ENCODE results near the gene ZNF580. TPM values are rescaled to one million over a fixed set of nuclear protein-coding genes. Genes with fewer than 3 reads are reported as not detected.

ZNF580 gene
- total RNA-seq, 1 donor from 2014 or later = 2.4 TPM

DNA sequence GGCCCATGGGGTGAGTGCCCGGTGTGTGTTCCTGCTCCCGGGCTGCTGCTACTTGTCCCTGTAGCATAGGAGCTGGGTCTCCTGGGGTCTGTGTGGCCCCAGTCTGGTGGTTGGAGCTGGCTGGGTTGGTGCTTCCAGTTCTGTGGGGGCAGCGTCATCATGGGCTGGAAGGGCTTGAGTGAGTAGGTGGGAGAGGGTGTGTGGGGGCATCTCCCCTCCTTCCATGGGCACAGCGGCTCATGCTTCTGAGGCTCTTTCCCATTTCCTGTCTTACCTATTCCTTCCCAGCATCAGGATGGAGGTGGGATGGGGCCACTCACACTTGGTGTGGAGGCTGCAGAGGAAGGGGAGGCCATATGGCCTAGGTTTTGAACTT lies 26.2 kb downstream of the ZNF580 start:
- Histone ChIP-seq H3K36me3 (ENCODE audit: control insufficient read depth, insufficient read depth, low read length) (peaks cover 53% of the 10 kb centered on the region), H3K27me3 (ENCODE audit: control insufficient read depth, insufficient read depth, low read length) (no peaks in the 10 kb centered on the region), H3K4me3 (ENCODE audit: low read depth, low read length) (no peak overlapping the region)
- DNase-seq (ENCODE audit: low read depth) (no peak), FAIRE-seq (no peak)
- no peak for TF ChIP-seq CTCF (IDR thresholded peaks at IDR 0.05; ENCODE audit: insufficient read depth, low read length, severe bottlenecking)

DNA sequence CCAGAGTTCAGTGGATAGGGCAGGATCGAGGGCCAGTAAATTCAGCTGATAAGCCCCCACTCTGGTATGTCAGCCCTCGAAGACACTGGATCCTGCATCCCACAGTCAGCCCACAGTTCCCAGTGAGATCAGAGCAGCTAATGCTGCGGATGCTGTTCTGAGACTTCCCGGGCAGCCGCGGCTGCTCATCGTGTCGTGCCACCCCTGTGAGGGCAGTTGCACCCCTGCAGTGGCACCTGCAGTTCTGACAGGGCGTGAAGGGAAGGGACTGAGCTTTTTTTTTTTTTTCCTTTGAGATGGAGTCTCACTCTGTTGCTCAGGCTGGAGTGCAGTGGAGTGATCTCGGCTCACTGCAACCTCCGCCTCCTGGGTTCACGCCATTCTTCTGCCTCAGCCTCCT lies 26.7 kb downstream of the ZNF580 start:
- TF ChIP-seq CTCF (IDR thresholded peaks at IDR 0.05; ENCODE audit: insufficient read depth, low read length, severe bottlenecking) = no peak
- Histone ChIP-seq H3K36me3 (ENCODE audit: control insufficient read depth, insufficient read depth, low read length) (peaks cover 51% of the 10 kb centered on the region), H3K27me3 (ENCODE audit: control insufficient read depth, insufficient read depth, low read length) (no peaks in the 10 kb centered on the region), H3K4me3 (ENCODE audit: low read depth, low read length) (no peak overlapping the region)
- DNase-seq (ENCODE audit: low read depth) (no peak), FAIRE-seq (no peak)

GRCh38 chr19:55667958-55668357 lies 27.2 kb downstream of the ZNF580 start:
- FAIRE-seq (peak; percentile 43), DNase-seq (ENCODE audit: low read depth) (peak; percentile 39)
- Histone ChIP-seq H3K4me3 (ENCODE audit: low read depth, low read length) (no peak overlapping the region), H3K27me3 (ENCODE audit: control insufficient read depth, insufficient read depth, low read length) (no peaks in the 10 kb centered on the region), H3K36me3 (ENCODE audit: control insufficient read depth, insufficient read depth, low read length) (peaks cover 48% of the 10 kb centered on the region)
- no peak for TF ChIP-seq CTCF (IDR thresholded peaks at IDR 0.05; ENCODE audit: insufficient read depth, low read length, severe bottlenecking)

DNA sequence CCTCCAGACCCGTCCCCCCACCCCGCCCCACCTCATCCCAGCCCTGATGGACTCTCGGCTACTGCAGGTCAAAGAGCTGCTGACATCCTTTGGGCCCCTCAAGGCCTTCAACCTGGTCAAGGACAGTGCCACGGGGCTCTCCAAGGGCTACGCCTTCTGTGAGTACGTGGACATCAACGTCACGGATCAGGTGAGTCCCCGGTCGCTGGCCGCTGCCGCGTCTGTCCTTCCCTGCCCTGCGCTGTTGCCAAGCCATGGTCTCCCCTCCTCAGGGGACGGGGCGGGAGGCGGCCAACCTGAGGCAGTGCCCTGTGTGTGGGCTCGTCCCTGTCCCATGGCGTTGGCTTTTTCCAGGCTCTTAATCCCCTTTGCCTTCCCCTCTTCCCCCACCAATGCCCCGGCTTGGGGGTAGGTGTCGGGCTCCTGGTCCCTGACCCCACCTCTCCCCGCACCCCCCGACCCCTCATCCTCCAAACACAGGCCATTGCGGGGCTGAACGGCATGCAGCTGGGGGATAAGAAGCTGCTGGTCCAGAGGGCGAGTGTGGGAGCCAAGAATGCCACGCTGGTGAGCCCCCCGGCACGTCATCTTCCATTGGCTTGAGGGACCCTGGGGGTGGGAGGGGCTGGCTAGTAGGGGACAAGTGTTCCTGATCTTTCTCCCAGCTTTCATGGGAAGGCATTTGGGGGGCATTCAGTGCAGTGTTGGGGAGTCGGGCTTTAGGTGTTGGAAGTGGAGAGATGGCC lies 28.0 kb downstream of the ZNF580 start:
- Histone ChIP-seq H3K4me3 (ENCODE audit: low read depth, low read length) (no peak overlapping the region), H3K36me3 (ENCODE audit: control insufficient read depth, insufficient read depth, low read length) (peaks cover 42% of the 10 kb centered on the region), H3K27me3 (ENCODE audit: control insufficient read depth, insufficient read depth, low read length) (no peaks in the 10 kb centered on the region)
- no peak for TF ChIP-seq CTCF (IDR thresholded peaks at IDR 0.05; ENCODE audit: insufficient read depth, low read length, severe bottlenecking)
- FAIRE-seq = no peak
- no peak for DNase-seq (ENCODE audit: low read depth)

DNA sequence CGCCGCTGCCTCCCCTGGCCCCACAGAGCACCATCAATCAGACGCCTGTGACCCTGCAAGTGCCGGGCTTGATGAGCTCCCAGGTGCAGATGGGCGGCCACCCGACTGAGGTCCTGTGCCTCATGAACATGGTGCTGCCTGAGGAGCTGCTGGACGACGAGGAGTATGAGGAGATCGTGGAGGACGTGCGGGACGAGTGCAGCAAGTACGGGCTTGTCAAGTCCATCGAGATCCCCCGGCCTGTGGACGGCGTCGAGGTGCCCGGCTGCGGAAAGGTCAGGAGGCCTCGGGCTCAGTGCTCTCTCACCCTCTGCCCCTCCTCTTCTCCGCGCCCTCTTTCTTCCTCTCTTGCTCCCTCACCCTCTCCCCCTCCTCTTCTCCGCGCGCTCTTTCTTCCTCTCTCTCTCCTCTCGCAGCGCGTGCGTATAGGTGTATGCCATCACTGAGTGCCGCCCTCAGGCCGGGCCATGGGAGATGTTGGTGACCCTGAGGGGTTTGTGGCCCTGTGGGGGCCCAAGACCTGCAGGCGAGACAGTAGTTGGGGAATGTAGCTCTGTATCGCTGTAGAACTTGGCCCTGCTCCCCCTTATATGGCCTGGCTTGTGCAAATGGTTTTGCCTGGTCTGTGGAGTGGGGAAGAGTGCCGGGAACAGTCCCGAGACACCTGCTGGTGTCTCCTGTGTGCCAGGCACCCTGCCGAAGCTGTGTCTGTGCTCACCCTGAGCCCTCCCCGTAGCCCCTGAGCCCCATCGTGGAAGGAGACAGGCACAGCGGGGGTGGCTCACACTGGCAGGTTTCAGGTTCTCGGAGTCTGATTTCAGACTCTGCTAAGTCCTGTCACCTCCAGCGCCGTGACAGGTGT lies 28.8 kb downstream of the ZNF580 start:
- H3K36me3 ChIP-seq (ENCODE audit: control insufficient read depth, insufficient read depth, low read length) = peaks cover 39% of the 10 kb centered on the region
- H3K4me3 ChIP-seq (ENCODE audit: low read depth, low read length) = no peak overlapping the region
- no peaks in the 10 kb centered on the region for H3K27me3 ChIP-seq (ENCODE audit: control insufficient read depth, insufficient read depth, low read length)
- TF ChIP-seq CTCF (IDR thresholded peaks at IDR 0.05; ENCODE audit: insufficient read depth, low read length, severe bottlenecking) = no peak
- FAIRE-seq = no peak
- DNase-seq (ENCODE audit: low read depth) = no peak
